Measurements from ENCODE around the gene PSMA8. TPM values are rescaled to one million over a fixed set of nuclear protein-coding genes. Genes with fewer than 3 reads are reported as not detected.
"Not testable (repeated sequence)": the region's sequence is repeated elsewhere in the genome, so short reads cannot be mapped to it uniquely, and the experiment has no call there.

Gene PSMA8
- total RNA-seq, 1 donor from 2014 or later, result not detected

DNA sequence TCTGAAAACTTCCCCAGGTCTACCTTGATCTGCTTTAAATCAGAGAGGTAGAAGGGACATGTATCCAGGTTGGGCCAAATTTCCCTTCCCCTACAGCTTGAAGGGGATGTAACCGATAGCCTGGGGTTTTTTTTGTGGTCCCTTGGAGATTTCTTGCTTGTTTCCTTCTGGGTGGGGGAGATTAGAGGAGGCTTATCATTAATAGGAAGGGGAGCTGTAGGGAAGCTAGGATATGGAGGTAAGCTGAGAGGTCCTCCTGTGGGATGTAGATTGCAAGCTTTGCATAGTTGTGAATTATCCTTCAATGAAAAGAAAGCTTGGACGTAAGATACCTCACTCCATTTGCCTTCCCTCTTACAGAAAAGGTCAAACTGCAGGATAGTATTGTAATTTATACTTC lies 103.7 kb downstream of the PSMA8 start:
- not testable (repeated sequence) for DNase-seq

DNA sequence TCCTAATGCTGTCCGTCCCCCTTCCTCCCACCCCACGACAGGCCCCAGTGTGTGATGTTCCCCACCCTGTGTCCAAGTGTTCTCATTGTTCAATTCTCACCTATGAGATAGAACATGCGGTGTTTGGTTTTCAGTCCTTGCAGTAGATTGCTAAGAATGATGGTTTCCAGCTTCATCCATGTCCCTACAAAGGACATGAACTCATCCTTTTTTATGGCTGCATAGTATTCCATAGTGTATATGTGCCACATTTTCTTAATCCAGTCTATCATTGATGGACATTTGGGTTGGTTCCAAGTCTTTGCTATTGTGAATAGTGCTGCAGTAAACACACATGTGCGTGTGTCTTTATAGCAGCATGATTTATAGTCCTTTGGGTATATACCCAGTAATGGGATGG lies 105.0 kb downstream of the PSMA8 start:
- DNase-seq, result not testable (repeated sequence)

DNA sequence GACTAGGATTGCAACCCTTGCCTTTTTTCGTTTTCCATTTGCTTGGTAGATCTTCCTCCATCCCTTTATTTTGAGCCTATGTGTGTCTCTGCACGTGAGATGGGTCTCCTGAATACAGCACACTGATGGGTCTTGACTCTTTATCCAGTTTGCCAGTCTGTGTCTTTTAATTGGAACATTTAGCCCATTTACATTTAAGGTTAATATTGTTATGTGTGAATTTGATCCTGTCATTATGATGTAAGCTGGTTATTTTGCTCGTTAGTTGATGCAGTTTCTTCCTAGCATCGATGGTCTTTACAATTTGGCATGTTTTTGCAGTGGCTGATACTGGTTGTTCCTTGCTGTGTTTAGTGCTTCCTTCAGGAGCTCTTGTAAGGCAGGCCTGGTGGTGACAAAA lies 108.7 kb downstream of the PSMA8 start:
- DNase-seq, result not testable (repeated sequence)

Other genes with a start within 250 kb of the PSMA8 start
- gene SS18, start 43.3 kb upstream of the PSMA8 start, total RNA-seq, result 88.4 TPM
- gene TAF4B, start 92.6 kb downstream of the PSMA8 start, total RNA-seq, result 5.3 TPM